ENCODE measurements around the gene TEX52. TPM values are rescaled to one million over a fixed set of nuclear protein-coding genes. Genes with fewer than 3 reads are reported as not detected.

Gene TEX52
- not detected in 5 replicates for total RNA-seq (2022; extraction: Qiagen RNA extraction)

GRCh38 chr12:2857021-2857431 is at the start of gene TEX52:
TEX52 (minus strand) TSS chr12:2857039; CDS start chr12:2857026, 13 bp downstream.

GRCh38 chr12:2890388-2891239 is 33.8 kb upstream of the TEX52 start, which contains the start of gene TULP3:
TULP3 (plus strand) TSS chr12:2890891; CDS start chr12:2890948, 57 bp downstream.

GRCh38 chr12:2877047-2877952 is 20.5 kb upstream of the TEX52 start, which contains the start of the genes FOXM1 and RHNO1:
FOXM1 (minus strand) TSS chr12:2877174; CDS start chr12:2874478, 2,696 bp downstream.
RHNO1 (plus strand) TSS chr12:2877223; CDS start chr12:2885367, 8,144 bp downstream.

GRCh38 chr12:2834581-2835491 is 22.0 kb downstream of the TEX52 start, which contains the start of gene NRIP2:
NRIP2 (minus strand) TSS chr12:2835035; CDS start chr12:2834983, 52 bp downstream.

GRCh38 chr12:2812290-2813213 is 44.3 kb downstream of the TEX52 start, which contains the start of gene ITFG2:
ITFG2 (plus strand) TSS chr12:2812668; CDS start chr12:2812761, 93 bp downstream.

Other genes with a start within 250 kb of the TEX52 start
- gene FKBP4, start 62.1 kb downstream of the TEX52 start, total RNA-seq (2022; extraction: Qiagen RNA extraction), result 111 to 115 TPM (median 113 TPM) in 5 replicates
- gene ITFG2, start 44.4 kb downstream of the TEX52 start, total RNA-seq (2022; extraction: Qiagen RNA extraction), result 13.3 to 19.6 TPM (median 17.1 TPM) in 5 replicates
- gene NRIP2, start 22.0 kb downstream of the TEX52 start, total RNA-seq (2022; extraction: Qiagen RNA extraction), result not detected in 5 replicates
- gene FOXM1, start 20.1 kb upstream of the TEX52 start, total RNA-seq (2022; extraction: Qiagen RNA extraction), result 86.3 to 96.8 TPM (median 90.3 TPM) in 5 replicates
- gene RHNO1, start 20.2 kb upstream of the TEX52 start, total RNA-seq (2022; extraction: Qiagen RNA extraction), result 42.2 to 51.4 TPM (median 45.9 TPM) in 5 replicates
- gene TULP3, start 33.9 kb upstream of the TEX52 start, total RNA-seq (2022; extraction: Qiagen RNA extraction), result 16.9 to 23.1 TPM (median 21.2 TPM) in 5 replicates
- gene TEAD4, start 102.4 kb upstream of the TEX52 start, total RNA-seq (2022; extraction: Qiagen RNA extraction), result 34.2 to 49.6 TPM (median 45.4 TPM) in 5 replicates
- gene TSPAN9, start 220.3 kb upstream of the TEX52 start, total RNA-seq (2022; extraction: Qiagen RNA extraction), result 24.5 to 35.3 TPM (median 28.2 TPM) in 5 replicates